HG02763 (cell line): ENCODE data around the gene SIPA1.
A peak's percentile ranks its signal among the peaks of the same experiment; 100 is the strongest.

ENCODE experiments used
- ATAC-seq: cut with Tn5 transposase; IDR thresholded peaks from one replicate; pipeline ENCODE4 v1.9.1; 2021; ENCODE audit warnings: mild to moderate bottlenecking, moderate library complexity; ENCODE audit not compliant: unreplicated experiment

SIPA1 gene

GRCh38 chr11:65637794-65638419, at the start of gene SIPA1:
TSS of gene SIPA1 (plus strand) at chr11:65638101. CDS start at chr11:65640922, 2,821 bp downstream.
- ATAC-seq, result peak; percentile 37

GRCh38 chr11:65588199-65589054, 49.5 kb upstream of the SIPA1 start:
- peak; percentile 78 for ATAC-seq

DNA sequence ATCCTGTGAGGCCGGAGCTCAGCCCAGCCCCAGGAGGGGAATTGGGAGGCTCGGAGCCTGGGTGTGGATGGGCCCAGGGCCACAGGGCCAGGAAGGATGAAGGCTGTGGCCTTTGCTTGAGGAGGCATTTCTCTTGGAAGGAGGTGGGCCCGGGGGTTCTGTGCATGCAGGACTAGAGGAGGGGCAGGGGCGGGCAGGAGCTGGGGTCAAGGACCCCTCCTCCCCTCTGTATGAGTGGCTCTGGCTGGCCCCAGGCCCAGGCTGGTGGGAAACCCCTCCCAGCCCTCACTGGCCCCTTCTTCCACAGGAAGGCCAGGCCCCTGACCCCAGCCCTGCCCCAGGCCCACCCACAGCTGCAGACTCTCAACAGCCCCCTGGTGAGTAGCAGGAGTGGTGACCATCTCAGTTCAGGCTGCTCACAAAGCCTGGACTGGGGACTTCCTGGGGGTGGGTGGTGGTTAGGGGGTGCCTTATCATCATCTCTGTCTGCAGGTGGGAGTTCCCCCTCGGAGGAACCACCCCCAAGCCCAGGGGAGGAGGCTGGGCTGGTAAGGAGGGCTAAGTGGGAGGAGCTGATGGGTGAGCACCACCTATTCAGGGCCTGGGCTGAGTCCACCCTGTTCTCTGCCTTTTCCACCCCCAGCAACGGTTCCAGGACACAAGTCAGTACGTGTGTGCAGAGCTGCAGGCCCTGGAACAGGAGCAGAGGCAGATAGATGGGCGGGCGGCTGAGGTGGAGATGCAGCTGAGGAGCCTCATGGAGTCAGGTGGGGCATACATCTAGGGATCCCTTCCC, 48.3 kb upstream of the SIPA1 start:
- ATAC-seq, result no peak

- no peak for ATAC-seq
Observed at GRCh38 chr11:65590240-65590738, 47.6 kb upstream of the SIPA1 start.

DNA sequence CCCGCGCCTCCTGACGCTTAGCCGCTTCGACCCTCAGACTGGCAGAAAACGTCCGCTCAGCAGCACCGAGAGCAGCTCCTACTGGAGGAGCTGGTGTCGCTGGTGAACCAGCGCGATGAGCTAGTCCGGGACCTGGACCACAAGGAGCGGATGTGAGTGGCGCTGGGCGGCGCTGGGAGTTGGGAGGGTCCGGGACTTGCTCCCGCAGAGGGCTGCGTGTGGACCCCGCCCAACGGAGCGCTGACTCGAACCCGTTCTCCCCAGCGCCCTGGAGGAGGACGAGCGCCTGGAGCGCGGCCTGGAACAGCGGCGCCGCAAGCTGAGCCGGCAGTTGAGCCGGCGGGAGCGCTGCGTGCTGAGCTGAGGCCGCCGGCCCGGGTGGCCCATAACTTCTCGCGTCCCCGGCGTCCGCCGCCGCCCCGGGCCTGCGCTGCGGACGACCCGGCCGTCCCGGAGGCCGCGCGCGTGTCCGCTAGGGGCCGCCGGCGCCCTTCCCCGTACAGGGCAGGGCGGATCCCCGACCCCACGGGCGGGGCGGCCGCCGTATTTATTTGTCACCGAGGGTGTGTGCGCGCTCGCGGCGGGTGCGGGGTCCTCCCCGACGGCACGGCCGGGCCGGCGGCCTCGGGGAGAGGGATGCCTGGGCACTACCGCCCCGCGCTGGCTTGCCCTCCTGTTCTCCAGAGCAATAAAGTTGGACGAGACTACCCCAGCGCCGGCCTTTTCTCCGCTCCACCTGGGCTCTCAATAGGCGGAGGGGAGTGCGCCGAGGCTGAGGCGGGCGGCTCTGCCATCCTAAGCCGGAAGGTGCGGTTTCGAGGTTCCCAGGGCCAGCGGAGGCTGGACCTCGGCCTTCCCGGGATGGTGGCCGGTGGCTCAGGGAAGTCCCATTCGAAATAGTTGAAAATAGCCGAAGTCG, 45.7 kb upstream of the SIPA1 start:
- ATAC-seq, result no peak

GRCh38 chr11:65592858-65593517, 44.9 kb upstream of the SIPA1 start:
- no peak for ATAC-seq

GRCh38 chr11:65593518-65594414, 44.1 kb upstream of the SIPA1 start:
- ATAC-seq, result no peak

DNA sequence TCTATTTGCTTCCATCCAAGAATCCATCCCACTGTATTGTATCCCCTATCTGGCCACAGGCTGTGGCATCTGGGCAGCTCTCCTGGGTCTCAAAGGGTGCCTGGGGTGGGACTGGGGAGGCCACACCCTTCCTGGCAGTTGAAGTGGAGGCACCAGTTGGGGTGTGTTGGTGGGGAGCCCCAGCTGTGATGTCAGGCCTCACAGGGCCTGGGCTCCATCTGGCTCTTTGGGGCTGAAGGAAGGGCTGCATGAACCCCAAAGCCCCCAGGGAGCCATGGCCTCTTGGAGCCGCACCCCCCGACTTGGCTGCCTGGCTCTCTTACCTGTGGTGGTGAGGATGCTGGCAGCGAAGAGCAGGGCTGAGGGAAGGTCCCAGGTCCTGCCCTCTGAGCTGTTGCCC, 42.8 kb upstream of the SIPA1 start:
- no peak for ATAC-seq

GRCh38 chr11:65595543-65596281, 42.2 kb upstream of the SIPA1 start, which contains the start of gene KCNK7:
TSS of gene KCNK7 (minus strand) at chr11:65595800. CDS start at chr11:65595772, 28 bp downstream.
- no peak for ATAC-seq

- ATAC-seq, result no peak
Observed at GRCh38 chr11:65596520-65596919, 41.4 kb upstream of the SIPA1 start.

DNA sequence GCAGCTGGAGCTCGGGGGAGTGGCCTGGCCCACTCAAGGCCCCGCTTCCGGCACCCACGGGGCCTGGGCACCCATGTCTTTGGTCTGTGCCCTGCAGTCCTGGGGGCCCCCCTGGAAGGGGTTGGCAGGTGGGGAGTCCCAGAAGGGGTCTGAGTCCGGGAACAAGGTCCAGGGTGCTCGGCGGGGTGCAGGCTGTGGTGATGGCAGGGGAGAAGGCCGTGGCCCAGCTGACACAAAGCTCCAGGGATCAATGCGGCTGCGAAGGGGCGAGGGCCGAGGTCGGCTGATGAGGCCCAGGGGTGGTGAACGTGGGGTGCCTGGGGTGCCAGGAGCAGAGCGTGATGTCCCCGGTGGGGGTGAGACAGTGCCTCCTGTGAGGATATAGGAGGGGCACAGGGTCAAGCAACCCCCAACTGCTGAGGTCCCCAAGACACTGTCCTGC, 39.6 kb upstream of the SIPA1 start:
- no peak for ATAC-seq

GRCh38 chr11:65599216-65599954, 38.5 kb upstream of the SIPA1 start:
- ATAC-seq, result no peak

- no peak for ATAC-seq
Observed at GRCh38 chr11:65599955-65600246, 38.0 kb upstream of the SIPA1 start.

DNA sequence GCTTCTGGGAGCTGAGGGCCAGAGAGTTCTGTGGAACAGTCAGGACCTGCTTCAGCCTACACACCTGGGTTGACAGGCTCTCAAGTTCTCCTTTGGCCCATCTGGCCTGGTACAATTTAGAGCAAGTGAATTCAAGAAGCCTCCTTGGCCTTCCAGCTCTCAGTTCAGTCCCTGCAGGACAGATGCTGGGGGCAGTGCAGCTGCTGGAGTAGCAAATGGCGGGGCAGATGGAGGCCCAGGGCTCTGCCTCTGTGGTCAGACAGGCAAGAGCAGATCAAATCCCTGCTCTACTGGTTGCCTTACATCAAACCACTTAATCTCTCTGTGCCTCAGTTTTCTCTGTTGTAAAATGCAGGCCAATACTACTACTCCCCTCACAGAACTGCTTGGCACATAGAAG, 33.6 kb upstream of the SIPA1 start:
- no peak for ATAC-seq

GRCh38 chr11:65606876-65607613, 30.9 kb upstream of the SIPA1 start:
- no peak for ATAC-seq

DNA sequence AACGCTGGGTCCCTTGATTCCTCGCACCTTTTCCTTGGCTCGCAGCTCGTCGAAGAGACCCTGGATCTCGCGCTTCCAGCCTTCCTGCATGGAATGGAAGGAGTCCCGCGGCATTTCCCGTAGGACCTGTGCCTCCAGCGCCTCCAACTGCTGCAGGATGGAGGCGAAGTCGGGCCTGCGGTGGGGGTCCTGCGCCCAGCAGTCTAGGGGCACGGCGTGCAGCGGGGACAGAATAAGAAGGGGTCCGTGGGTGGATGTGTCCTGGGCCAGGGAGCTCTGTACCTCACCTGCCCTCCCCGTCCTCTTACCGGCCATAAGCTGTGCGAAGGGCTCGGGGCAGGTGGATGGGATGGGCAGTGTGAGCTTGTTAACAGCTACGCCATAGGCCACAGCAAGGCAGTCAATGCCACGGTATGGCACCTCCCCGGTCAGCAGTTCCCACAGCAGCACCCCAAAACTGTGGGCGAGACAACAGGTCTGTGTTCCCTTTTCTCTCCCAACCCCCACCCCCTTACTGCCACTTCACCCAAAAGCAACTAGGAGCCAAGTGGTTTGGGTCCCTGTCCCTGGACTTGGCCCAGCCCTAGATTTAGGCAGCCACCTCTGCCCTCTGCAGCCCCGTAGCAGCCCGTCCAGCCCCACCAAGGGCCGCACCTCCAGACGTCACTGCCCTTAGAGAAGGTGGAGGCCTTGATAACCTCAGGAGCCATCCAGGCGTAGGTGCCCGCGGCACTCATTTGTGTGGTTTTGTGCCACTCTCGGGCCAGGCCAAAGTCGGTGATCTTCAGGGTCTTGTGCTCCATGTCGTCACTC, 30.1 kb upstream of the SIPA1 start:
- no peak for ATAC-seq
